ENCODE data around the gene BTF3L4. TPM values are rescaled to one million over a fixed set of nuclear protein-coding genes. Genes with fewer than 3 reads are reported as not detected.
"Not testable (repeated sequence)": the region's sequence is repeated elsewhere in the genome, so short reads cannot be mapped to it uniquely, and the experiment has no call there.

The BTF3L4 gene
- total RNA-seq, 2 donors from 2014 or later = 77.6 to 95.1 TPM

DNA sequence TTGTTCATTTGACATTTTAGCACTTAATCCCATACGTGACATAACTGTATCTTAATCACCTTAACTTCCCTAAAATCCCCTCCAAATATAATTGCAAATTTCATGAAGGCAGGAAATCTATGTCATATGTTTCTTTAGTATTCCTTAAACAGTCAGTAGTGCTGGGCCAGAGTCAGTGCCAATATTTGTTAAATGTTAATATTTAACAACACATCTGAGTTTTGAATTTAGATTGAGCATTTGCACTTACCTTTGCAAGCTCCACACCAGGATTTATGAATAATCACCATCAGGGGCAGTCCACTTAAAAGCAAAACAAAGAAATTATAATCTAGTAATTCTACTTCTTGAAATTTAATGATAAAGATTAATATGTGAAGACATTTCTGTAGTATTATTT is 27.8 kb upstream of the BTF3L4 start:
- Histone ChIP-seq H3K9ac (ENCODE audit: extremely low read depth, low read length, poor library complexity, severe bottlenecking) (no peak overlapping the region), H3K4me1 (ENCODE audit: control insufficient read depth, insufficient read depth, low read length) (peaks cover 7% of the 10 kb centered on the region), H3K36me3 (ENCODE audit: control insufficient read depth, insufficient read depth, low read length) (peaks cover 26% of the 10 kb centered on the region), H3K27ac (ENCODE audit: low read depth, low read length) (no peak overlapping the region), H3K27me3 (ENCODE audit: control insufficient read depth, insufficient read depth, low read length, poor library complexity, severe bottlenecking) (no peaks in the 10 kb centered on the region), H3K9me3 (ENCODE audit: control insufficient read depth, low read length) (no peaks in the 10 kb centered on the region), H3K4me3 (ENCODE audit: low read length) (no peak overlapping the region)
- Mint-ChIP-seq H3K9me3 (no peaks in the 10 kb centered on the region), H3K36me3 (ENCODE audit: low read depth) (peaks cover 52% of the 10 kb centered on the region), H3K4me3 (no peak overlapping the region), H3K27ac (no peak overlapping the region), H3K4me1 (peaks cover 18% of the 10 kb centered on the region), H3K27me3 (ENCODE audit: insufficient read depth) (no peaks in the 10 kb centered on the region)
- 60 to 90% methylated on average over 1 of the region's 1 CpG for WGBS, 2 experiments (ENCODE audit: insufficient coverage in 1 of 2, insufficient read length in 1 of 2)
- DNase-seq = no peak
- TF ChIP-seq, protein P1, sequence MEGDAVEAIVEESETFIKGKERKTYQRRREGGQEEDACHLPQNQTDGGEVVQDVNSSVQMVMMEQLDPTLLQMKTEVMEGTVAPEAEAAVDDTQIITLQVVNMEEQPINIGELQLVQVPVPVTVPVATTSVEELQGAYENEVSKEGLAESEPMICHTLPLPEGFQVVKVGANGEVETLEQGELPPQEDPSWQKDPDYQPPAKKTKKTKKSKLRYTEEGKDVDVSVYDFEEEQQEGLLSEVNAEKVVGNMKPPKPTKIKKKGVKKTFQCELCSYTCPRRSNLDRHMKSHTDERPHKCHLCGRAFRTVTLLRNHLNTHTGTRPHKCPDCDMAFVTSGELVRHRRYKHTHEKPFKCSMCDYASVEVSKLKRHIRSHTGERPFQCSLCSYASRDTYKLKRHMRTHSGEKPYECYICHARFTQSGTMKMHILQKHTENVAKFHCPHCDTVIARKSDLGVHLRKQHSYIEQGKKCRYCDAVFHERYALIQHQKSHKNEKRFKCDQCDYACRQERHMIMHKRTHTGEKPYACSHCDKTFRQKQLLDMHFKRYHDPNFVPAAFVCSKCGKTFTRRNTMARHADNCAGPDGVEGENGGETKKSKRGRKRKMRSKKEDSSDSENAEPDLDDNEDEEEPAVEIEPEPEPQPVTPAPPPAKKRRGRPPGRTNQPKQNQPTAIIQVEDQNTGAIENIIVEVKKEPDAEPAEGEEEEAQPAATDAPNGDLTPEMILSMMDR (conservative IDR thresholded peaks at IDR 0.05) = no peak

DNA sequence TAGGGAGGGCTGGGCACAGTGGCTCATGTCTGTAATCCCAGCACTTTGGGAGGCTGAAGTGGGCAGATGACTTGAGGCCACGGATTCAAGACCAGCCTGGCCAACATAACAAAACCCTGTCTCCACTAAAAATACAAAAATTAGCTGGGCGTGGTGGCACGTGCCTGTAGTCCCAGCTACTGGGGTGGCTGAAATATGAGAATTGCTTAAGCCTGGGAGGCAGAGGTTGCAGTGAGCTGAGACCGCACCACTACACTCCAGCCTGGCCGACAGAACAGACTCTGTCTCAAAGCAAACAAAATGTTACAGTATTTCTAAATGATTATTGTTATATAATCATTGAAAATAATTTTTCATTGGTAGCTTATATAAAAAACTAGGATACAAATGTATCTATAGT is 27.3 kb upstream of the BTF3L4 start:
- not testable (repeated sequence) for H3K9ac ChIP-seq (ENCODE audit: extremely low read depth, low read length, poor library complexity, severe bottlenecking); H3K4me3 ChIP-seq (ENCODE audit: low read length); H3K27ac ChIP-seq (ENCODE audit: low read depth, low read length); DNase-seq; H3K4me3 Mint-ChIP-seq; H3K27ac Mint-ChIP-seq; H3K27me3 ChIP-seq (ENCODE audit: control insufficient read depth, insufficient read depth, low read length, poor library complexity, severe bottlenecking); H3K27me3 Mint-ChIP-seq (ENCODE audit: insufficient read depth); H3K9me3 ChIP-seq (ENCODE audit: control insufficient read depth, low read length); H3K4me1 ChIP-seq (ENCODE audit: control insufficient read depth, insufficient read depth, low read length); H3K9me3 Mint-ChIP-seq
- 98 to 100% methylated on average over 3 to 5 of the region's 5 CpGs for WGBS, 2 experiments (ENCODE audit: insufficient coverage in 1 of 2, insufficient read length in 1 of 2)
- peaks cover 21% of the 10 kb centered on the region for H3K36me3 ChIP-seq (ENCODE audit: control insufficient read depth, insufficient read depth, low read length)
- Mint-ChIP-seq H3K36me3 (ENCODE audit: low read depth) (peaks cover 47% of the 10 kb centered on the region), H3K4me1 (peaks cover 18% of the 10 kb centered on the region)

DNA sequence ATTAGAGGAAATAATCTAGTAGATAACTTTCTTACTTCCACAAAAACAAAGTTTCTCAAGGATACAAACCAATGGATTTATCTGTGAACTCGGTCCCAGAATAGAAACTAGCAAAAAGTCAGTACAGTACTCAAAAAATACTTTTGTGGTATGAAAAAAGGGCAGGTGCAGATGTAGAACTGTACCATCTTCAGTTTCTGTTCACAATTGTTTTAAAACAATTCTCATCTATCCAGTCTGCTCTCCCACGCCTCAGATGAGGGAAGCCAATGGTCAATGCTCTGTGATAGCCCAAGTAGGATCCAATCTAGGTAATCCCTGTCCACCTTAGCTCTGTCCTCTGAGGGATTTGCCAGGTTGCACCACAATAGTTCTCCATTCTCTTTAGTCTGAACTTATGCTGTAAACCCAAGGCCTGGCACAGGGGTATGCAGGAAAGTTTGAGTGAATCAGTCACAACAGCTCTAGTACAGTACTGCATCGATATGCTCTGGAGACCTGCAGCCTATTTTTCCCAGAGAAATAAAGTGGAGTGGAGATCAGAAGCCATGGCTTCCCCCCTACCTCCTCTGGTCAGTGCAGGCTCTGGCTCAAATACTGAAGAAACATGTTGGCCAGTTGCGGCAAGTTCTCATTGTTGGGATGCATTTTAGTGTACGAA is 23.8 kb upstream of the BTF3L4 start:
- peak overlapping the region; percentile 94 for H3K27ac Mint-ChIP-seq

More for the DNA sequence above, 23.8 kb upstream of the BTF3L4 start:
- H3K4me1 ChIP-seq (ENCODE audit: control insufficient read depth, insufficient read depth, low read length) = peaks cover 7% of the 10 kb centered on the region
- H3K27me3 ChIP-seq (ENCODE audit: control insufficient read depth, insufficient read depth, low read length, poor library complexity, severe bottlenecking) = no peaks in the 10 kb centered on the region
- no peak for DNase-seq
- H3K36me3 Mint-ChIP-seq (ENCODE audit: low read depth) = peaks cover 29% of the 10 kb centered on the region
- H3K4me3 Mint-ChIP-seq = peak overlapping the region; percentile 92
- H3K4me1 Mint-ChIP-seq = peaks cover 18% of the 10 kb centered on the region
- H3K9me3 Mint-ChIP-seq = no peaks in the 10 kb centered on the region
- H3K27ac ChIP-seq (ENCODE audit: low read depth, low read length) = no peak overlapping the region
- TF ChIP-seq, protein P1 (conservative IDR thresholded peaks at IDR 0.05) = no peak
- H3K9ac ChIP-seq (ENCODE audit: extremely low read depth, low read length, poor library complexity, severe bottlenecking) = peak overlapping the region; percentile 70
- no peaks in the 10 kb centered on the region for H3K9me3 ChIP-seq (ENCODE audit: control insufficient read depth, low read length)
- peak overlapping the region; percentile 94 for H3K4me3 ChIP-seq (ENCODE audit: low read length)
- peaks cover 28% of the 10 kb centered on the region for H3K36me3 ChIP-seq (ENCODE audit: control insufficient read depth, insufficient read depth, low read length)
- H3K27me3 Mint-ChIP-seq (ENCODE audit: insufficient read depth) = no peaks in the 10 kb centered on the region
- 65 to 92% methylated on average over 2 to 5 of the region's 5 CpGs for WGBS, 2 experiments (ENCODE audit: insufficient coverage in 1 of 2, insufficient read length in 1 of 2)
